Left ventricle myocardium inferior (tissue), 1 donor: ENCODE results near the gene RGMB. TPM values are rescaled to one million over a fixed set of nuclear protein-coding genes. Genes with fewer than 3 reads are reported as not detected.

Experiments
- DNase-seq: peaks from one replicate; pipeline ENCODE4 v3.0.0-alpha.2; 2020
- H3K27ac ChIP-seq: fragments of 200-600 bp; replicated peaks from 2 replicates; pipeline ENCODE4 v1.8.0; 2021
- H3K27me3 ChIP-seq: fragments of 200-600 bp; 2 replicates; pipeline ENCODE4 v1.8.0; 2021; ENCODE audit warnings: low read depth
- H3K36me3 ChIP-seq: fragments of 200-600 bp; 2 replicates; pipeline ENCODE4 v1.8.0; 2021
- H3K4me1 ChIP-seq: fragments of 200-600 bp; 2 replicates; pipeline ENCODE4 v1.8.0; 2021
- H3K4me3 ChIP-seq: fragments of 200-600 bp; 2 replicates; pipeline ENCODE4 v1.8.0; 2021; ENCODE audit warnings: mild to moderate bottlenecking, moderate library complexity
- H3K9me3 ChIP-seq: fragments of 200-600 bp; replicated peaks from 2 replicates; pipeline ENCODE4 v1.8.0; 2021
- CTCF ChIP-seq: fragments of 200-600 bp; IDR thresholded peaks from 2 replicates; pipeline ENCODE4 v1.8.0; 2021; ENCODE audit warnings: antibody characterized with exemption, mild to moderate bottlenecking, borderline replicate concordance
- intact Hi-C: fragments of 100-400 bp; cut with micrococcal nuclease; formaldehyde crosslinking; loops from one replicate; pipeline ENCODE4 v1.11.0; 2022
- total RNA-seq: library from RNA; stranded (reverse); fragmentation: NEBNext Ultra II Directional; extraction: Animal tissue kit (Norgen Biotek cat#: 25700); gene quantifications from one replicate; pipeline ENCODE4 v1.2.1, GENCODE V29; 2021
- donor health status: DM: no; HTN: yes; CAD: no; lungs with severe emphysema.

Gene RGMB
- total RNA-seq, 1 donor from 2014 or later: 13.0 TPM

GRCh38 chr5:98781964-98782363 lies 8.5 kb downstream of the RGMB start:
- H3K4me1 ChIP-seq: peaks cover 68% of the 10 kb centered on the region

DNA sequence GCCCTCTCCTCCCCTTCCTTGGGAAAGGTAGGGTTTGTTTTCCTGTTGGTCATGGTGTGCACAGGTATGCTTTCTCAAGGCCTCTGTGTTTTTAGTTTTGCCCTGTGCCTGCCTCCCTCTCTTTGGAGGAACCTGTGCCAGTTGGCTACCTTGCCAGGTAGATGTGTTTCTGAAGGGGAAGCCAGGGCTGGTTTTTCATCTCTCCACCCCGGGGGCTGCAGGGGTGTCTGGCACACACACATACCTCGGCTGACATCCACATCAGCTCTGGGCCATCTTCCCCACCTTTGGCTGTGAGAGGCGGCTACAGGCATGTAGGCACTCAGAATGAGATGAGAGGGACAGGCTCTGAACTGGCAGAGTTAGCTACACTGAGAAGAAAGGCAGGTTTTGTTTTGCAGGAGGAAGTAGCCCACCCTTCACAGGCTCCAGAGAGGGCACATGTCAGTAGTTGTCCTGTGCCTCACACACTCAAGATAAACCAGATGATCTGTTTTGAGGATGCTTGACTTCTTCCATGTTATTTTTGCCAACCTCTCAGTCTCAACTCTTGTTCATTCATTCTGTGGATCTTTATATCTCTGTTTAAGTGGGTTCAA lies 9.7 kb downstream of the RGMB start:
- Histone ChIP-seq H3K4me3 (no peak overlapping the region), H3K4me1 (peaks cover 78% of the 10 kb centered on the region), H3K9me3 (no peaks in the 10 kb centered on the region), H3K27me3 (no peaks in the 10 kb centered on the region), H3K27ac (no peak overlapping the region), H3K36me3 (peaks cover 9% of the 10 kb centered on the region)
- no peak for TF ChIP-seq CTCF
- intact Hi-C loops: no loop called here
- DNase-seq: no peak

More at GRCh38 chr5:98781964-98782363, 8.5 kb downstream of the RGMB start:
- no peak for DNase-seq
- Histone ChIP-seq H3K4me3 (no peak overlapping the region), H3K27ac (no peak overlapping the region), H3K9me3 (no peaks in the 10 kb centered on the region), H3K36me3 (peaks cover 9% of the 10 kb centered on the region), H3K27me3 (no peaks in the 10 kb centered on the region)
- intact Hi-C loops: no loop called here
- no peak for TF ChIP-seq CTCF

DNA sequence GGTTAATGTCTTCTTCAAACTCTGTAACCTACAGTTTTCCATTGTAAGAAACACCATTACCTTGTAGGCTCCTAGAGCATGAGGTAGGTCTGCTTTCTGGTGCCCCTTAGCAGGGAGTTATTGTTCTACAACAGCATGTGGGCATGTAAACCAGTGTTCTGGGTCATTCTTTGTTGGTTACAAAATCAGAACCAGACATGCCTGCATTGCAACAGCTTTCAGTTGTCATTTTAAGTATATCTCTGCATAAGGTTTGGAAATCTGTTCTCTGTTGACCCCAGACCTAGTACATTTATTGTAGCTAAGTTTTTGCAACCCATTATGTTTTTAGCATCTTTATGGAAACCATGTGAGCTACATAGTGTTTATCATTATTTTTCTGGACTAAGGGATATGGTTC lies 10.9 kb downstream of the RGMB start:
- H3K4me3 ChIP-seq: no peak overlapping the region
- peaks cover 9% of the 10 kb centered on the region for H3K36me3 ChIP-seq
- no peak for DNase-seq
- H3K9me3 ChIP-seq: no peaks in the 10 kb centered on the region
- no peak for TF ChIP-seq CTCF
- H3K27me3 ChIP-seq: no peaks in the 10 kb centered on the region
- H3K4me1 ChIP-seq: peaks cover 76% of the 10 kb centered on the region
- intact Hi-C loops: no loop called here
- no peak overlapping the region for H3K27ac ChIP-seq

- no peak for DNase-seq
- TF ChIP-seq CTCF: no peak
- no peak overlapping the region for H3K27ac ChIP-seq
- no peaks in the 10 kb centered on the region for H3K9me3 ChIP-seq
- H3K4me3 ChIP-seq: no peak overlapping the region
- intact Hi-C loops: no loop called here
- H3K27me3 ChIP-seq: no peaks in the 10 kb centered on the region
- peaks cover 76% of the 10 kb centered on the region for H3K4me1 ChIP-seq
- peaks cover 9% of the 10 kb centered on the region for H3K36me3 ChIP-seq
These were observed 11.8 kb downstream of the RGMB start for GRCh38 chr5:98785244-98785643.

- H3K4me3 ChIP-seq: no peak overlapping the region
- H3K27ac ChIP-seq: peak overlapping the region; percentile 59
- TF ChIP-seq CTCF: no peak
These were observed 12.9 kb downstream of the RGMB start for GRCh38 chr5:98786191-98786853.

More at GRCh38 chr5:98786191-98786853, 12.9 kb downstream of the RGMB start:
- Histone ChIP-seq H3K36me3 (peaks cover 6% of the 10 kb centered on the region), H3K4me1 (peaks cover 80% of the 10 kb centered on the region), H3K27me3 (no peaks in the 10 kb centered on the region), H3K9me3 (no peaks in the 10 kb centered on the region)
- no peak for DNase-seq
- intact Hi-C loops: no loop called here
